ENCODE measurements around the gene CEP68.
"Not testable (repeated sequence)": the region's sequence is repeated elsewhere in the genome, so short reads cannot be mapped to it uniquely, and the experiment has no call there.

Gene CEP68

DNA sequence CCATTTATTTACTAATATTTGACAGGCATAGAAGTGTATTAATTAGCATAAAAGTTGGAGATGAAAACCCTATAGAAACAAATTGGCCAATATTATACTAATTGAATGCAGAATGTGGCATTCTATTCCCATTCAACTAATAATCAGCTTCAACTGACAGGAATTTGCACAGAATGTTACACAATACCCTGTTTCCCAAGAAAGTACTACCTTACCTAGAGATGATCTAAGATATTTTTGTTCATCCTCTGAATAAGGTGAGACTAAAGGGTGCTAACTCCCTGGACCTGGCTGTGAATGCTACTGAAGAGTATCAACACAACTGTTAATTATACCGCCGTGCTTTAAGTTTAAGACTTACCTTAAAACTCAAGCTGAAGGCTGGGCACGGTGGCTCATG, 28.9 kb downstream of the CEP68 start:
- no peak for DNase-seq (ENCODE audit: low read depth)

DNA sequence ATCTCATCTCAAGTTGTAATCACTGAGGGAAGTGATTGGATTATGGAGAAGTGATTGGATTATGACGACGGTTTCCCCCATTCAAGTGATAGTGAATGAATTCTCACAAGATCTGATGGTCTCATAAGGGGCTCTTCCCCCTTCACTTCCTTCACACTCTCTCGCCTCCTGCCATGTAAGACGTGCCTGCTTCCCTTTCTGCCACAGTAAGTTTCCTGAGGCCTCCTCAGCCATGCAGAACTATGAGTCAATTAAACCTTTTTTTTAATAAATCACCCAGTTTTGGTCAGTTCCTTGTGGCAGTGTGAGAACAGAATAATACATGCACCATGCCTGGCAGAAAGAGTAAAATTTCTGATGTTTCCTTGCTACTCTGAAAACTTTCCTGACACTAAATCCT, 36.6 kb downstream of the CEP68 start:
- no peak for DNase-seq (ENCODE audit: low read depth)

DNA sequence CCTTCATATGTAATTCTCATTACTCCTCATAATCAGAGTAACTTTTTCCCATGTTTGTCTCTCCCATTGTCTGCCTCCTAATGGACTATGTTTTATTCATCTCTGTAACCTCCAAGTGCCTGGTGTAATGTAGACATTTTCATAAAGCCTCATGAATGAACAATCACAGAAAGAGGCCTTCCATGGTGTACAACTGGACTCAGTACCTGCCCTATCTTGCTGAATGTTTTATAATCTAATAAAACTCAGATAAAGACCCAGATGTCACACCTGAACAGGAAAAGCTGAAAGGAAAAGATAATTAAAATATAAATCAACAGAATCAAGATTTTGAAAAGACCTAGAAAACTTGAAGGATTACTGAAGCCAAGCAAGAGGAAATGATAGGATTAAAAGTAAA, 37.0 kb downstream of the CEP68 start:
- no peak for DNase-seq (ENCODE audit: low read depth)

DNA sequence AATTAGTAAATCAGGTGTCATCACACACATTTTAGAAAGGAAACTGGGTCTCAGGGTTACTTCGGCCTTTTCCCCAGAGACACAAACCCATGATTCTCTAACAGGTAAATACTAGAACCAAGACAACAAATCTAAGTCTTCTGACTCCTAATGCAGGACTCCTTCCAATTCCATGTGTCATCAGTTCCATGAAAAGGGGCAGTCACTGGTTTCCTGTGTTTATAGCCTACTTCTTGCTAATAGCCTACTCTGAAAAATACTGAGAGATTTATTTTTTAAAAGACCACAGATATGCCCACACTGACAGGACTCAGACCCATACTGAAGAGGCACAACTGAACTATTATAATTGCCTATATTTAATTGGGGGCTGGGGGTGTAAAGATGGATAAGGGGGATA, 40.7 kb downstream of the CEP68 start:
- no peak for DNase-seq (ENCODE audit: low read depth)

DNA sequence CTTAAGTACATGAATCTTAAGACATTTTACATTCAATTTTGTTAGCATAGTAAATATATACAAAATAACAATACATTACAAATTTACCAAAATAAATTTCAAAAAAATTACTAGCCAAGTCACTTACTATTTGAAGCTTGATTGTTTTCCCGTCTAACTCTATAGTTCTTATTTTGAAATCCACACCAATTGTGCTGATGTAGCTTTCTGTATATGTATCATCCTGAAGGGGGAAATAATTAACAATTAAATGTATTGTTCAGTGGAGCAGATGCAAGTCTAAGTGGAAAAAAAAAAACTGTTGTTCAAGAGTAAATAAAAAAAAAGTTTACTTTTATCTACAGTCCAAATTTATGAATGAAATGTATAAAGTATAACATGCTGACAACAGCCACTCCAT, 41.6 kb downstream of the CEP68 start:
- no peak for DNase-seq (ENCODE audit: low read depth)

DNA sequence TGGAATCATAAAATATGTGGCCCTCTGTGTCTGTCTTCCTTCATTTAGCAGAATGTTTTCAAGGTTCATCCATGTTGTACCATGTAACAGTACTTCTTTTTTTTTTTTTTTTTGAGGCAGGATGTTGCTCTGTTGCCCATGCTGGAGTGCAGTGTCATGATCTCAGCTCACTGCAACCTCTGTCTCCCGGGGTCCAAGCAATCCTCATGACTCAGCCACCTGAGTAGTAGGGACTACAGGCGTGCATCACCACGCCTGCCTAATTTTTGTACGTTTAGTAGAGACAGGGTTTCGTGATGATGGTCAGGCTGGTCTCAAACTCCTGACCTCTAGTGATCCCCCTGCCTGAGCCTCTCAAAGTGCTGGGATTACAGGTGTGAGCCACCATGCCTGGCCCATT, 42.5 kb downstream of the CEP68 start:
- DNase-seq (ENCODE audit: low read depth) = no peak

DNA sequence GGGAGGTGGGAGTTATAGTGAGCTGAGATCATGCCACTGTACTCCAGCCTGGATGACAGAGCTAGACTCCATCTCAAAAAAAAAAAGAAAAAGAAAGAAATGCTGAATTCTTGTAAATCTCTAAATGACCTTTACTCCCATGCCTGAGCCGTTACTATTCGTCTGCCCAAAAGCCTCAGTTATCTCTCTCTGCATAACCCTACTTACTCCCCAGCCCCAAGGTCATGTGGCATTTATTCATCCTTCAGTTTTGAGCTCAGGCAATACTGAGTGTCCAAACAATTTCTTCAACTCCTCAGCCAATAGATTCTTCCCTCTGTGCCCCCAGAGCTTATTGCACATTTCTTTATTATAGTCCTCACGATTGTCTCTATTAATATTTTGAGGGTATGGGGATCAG, 44.9 kb downstream of the CEP68 start:
- no peak for DNase-seq (ENCODE audit: low read depth)

DNA sequence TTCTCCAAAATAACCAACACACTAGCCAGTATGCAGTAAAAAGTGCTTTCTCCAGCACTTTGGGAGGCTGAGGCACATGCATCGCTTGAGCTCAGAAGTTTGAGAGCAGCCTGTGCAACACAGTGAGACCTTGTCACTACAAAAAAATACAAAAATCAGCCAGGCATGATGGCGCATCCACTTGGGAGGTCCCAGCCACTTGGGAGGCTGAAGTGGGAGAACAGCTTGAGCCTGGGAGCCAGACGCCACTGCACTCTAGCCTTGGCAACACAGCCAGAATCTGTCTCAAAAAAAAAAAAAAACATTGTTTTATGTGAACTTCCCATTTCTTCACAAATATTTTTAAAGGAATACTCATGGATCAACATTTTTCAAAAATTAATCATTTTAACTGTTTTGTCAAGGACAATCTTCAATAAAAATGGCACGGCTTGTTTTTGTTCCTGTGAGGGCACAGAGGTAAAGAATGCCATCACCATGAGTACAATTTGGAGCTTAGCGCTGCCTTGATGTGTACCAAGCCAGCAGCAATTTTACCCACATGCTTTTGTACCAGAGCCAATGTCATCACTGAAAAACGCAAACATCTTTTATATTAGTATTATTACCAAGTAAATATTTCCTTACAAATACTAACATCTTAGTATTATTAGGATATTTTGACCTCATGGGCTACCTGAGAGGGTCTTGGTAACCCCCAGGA, 46.9 kb downstream of the CEP68 start:
- no peak for DNase-seq (ENCODE audit: low read depth)

DNA sequence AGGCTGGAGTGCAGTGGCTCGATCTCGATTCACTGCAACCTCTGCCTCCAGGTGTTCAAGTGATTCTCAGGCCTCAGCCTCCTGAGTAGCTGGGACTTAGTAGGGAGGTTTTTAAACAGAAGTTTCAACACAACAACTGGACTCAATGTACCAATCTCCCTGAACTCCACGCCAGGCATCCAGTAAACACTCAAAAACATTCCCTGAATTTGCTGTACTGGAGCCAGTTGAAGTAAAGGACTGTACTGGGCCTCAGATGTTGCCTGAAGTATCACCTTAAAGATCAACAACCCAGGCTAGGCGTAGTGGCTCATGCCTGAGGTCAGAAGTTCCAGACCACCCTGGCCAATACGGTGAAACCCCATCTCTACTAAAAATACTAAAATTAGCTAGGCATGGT, 51.3 kb downstream of the CEP68 start:
- no peak for DNase-seq (ENCODE audit: low read depth)

DNA sequence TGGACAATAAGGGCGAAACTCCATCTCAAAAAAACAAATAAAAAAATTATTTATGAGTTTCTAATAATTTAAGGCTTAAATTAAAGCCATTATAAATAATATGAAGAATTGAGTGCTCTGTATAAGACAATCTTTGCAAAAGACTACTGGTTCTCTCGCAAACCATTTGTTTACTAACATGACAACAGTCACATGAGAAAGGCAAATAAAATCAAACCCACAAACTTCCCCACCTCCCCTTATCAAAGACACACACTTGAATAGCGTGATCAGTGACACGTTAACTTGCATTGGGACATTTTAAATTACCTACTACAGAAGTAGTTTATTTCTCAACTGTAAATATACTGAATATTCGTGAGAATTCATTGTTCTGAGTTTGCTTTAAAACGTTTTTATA, 52.6 kb downstream of the CEP68 start:
- DNase-seq (ENCODE audit: low read depth) = no peak

DNA sequence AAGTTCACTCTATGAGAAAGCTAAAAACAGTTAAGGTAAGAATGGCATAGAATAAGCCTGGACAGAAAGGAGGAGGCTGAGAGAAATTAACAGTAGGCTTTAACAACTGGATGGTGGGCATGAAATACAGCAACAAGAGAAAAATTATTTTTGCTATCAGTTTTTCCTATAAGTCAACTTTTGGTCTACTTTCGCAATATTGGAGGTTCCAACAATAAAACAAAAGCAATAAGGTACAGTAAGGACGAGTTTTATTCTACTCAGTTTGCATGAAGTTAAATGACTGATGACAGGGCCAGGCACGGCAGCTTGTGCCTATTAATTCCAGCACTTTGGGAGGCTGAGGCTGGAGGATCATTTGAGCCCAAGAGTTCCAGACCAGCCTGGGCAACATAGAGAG, 56.4 kb downstream of the CEP68 start:
- no peak for DNase-seq (ENCODE audit: low read depth)

DNA sequence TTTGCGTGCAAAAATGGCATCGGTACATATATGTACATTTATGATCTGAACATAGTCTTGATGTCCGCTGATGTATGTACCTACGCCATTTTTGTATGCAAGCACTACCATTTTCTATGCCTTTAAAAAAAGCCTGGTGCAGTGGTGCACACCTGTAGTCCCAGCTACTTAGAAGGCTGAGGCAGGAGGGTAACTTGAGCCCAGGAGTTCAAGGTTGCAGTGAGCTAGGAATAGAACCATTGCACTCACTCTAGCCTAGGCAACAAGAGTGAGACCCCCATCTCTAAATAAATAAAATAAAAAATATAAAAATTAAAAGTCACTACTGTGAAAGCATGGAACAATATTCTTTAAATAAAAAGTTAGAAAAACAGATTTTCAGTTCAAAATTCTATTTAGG, 57.0 kb downstream of the CEP68 start:
- no peak for DNase-seq (ENCODE audit: low read depth)

DNA sequence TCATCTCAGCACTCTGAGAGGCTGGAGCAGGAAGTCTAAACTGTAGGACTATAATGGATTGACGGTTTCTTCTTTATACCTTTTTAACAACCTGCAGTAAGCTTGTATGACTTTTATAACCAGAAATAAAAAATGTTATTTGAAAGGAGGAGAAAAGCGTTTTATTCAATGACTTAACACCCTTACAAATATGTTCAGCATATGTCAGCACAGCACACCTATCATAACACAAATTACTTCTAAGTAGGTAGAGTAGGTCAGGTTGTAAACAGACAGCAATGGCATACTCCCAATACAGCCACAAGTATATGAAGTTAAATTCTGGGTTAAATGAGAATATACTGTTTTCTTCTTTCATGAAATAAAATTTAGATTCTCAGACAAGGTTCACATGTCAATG, 57.6 kb downstream of the CEP68 start:
- DNase-seq (ENCODE audit: low read depth) = no peak

DNA sequence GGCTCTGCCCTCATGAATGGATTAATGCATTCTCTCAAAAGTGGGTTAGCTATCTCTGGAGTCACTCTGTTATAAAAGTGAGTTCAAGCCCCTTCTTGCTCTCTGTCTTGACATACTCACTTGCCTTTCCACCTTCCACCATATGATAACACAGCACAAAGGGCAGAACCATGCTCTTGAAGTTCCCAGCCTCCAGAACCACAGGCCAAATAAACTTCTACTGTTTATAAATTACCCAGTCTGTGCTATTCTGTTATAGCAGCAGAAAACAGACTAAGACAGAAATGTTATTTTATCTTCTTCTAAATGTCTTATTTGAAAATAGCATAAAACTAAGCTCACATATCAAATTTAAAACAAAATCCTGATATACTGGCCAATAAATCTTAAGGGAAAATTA, 58.7 kb downstream of the CEP68 start:
- DNase-seq (ENCODE audit: low read depth) = no peak

DNA sequence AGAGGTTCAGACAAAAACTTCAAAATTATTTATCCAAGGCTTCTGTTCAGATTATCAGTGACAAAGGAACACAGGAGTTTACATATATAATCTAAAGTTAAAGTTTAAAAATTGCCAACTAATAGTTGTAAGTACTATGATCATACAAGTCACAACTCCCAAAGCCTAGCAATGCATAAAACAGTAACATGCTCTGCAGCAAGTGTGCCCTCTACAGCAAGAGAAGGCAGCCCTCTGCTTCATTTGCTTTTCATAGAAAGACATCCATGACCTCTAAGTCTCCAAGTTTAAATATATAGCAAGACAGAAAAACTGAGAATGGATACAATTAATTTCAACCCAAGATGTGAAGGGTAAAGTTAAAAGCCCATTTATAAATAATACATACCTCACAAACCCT, 60.4 kb downstream of the CEP68 start:
- no peak for DNase-seq (ENCODE audit: low read depth)

DNA sequence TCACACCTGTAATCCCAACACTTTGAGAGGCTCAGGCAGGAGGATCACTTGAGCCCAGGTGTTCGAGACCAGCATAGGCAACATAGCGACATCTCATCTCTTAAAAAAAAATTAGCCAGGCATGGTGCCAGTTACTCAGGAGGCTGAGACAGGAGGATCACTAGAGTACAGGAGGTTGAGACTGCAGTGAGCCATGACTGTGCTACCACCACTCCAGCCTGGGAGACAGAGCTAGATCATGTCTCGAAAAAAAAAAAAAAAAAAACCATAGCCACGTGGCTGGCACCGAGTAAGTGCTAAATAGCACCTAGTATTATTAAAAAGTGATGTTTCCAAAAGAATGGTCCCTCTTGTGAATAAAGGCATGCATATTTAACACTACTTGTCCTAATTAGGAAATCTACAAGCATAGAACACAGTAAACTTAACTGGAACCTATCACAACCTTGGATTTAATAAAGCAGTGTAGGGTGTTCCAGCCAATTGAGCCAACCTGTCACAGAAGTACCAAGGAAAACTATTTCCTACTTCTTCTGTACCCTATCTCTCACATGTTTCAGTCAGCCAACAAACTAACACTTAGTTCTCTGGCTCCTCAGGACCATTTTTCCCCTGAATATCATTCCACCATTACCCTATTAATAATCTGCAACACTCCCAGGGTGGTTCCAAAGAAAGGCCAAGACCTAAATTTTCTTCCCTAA, 64.9 kb downstream of the CEP68 start:
- DNase-seq (ENCODE audit: low read depth) = no peak

DNA sequence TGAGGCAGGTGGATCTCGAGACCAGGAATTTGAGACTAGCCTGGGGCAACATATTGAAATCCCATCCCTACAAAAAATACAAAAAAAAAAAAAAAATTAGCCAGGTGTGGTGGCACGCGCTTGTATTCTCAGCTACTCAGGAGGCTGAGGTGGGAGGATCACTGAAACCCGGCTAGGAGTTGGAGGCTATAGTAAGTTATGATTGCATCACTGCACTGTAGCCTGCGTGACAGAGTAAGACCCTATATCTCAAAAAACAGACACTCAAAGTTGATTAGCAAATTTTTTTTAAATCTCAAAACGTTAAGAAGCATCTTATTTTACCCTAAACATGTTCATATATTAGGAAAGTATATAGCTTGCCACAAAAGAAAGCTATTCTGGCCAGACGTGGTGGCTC, 66.1 kb downstream of the CEP68 start:
- no peak for DNase-seq (ENCODE audit: low read depth)

DNA sequence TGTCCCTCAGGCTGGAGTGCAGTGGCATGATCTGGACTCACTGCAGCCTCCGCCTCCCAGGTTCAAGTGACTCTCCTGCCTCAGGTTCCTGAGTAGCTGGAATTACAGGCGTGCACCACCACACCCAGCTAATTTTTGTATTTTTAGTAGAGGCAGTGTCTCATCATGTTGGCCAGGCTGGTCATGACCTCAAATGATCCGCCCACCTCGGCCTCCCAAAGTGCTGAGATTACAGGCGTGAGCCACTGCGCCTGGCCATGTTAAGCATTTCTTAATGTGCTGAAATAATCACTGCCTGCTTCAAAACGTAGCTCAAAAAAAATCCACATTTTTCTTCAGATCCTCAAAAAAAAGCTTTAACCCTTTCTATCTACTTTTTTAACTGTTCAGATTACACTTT, 69.2 kb downstream of the CEP68 start:
- DNase-seq (ENCODE audit: low read depth) = not testable (repeated sequence)

DNA sequence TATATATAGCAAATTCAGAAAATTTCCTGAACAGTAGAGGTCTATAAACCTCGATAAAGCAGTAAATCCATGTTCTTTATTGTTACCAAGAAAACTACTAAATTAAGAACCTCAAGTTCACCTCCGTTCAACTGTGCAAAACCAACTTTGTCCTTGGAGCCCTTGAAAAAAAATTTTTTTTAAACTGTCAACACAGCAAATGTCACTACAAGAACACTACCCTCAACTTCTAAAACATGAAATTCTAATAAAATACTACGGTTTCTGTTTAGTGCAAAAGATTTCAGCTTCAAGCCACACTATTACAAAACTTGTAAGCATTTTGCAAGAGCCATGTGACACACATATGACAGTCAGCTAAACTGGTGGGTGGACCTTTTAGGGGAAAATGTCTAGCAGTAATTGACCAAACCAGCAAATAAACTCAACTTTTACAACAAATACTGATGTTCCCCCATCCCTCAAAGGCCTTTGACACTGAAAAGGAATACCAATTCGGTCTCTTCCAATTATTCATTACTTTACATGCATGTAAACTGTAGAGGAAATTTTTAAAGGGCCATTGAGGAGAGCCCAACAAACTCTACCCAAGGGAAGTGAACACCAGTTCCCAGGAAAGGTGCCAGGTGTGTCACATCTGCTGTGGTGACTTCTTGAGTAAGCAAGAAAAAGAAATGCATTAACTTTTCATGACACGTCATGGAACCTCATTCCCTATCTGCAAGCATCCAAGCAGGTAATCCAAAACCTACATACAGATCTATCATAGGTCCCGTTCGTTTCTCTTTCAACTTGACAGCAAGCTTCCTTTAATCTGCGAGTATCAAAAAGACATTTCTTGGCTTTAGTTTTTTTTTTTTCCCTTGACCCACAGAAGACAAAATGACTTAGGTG, 72.3 kb downstream of the CEP68 start:
- peak; percentile 29 for DNase-seq (ENCODE audit: low read depth)

DNA sequence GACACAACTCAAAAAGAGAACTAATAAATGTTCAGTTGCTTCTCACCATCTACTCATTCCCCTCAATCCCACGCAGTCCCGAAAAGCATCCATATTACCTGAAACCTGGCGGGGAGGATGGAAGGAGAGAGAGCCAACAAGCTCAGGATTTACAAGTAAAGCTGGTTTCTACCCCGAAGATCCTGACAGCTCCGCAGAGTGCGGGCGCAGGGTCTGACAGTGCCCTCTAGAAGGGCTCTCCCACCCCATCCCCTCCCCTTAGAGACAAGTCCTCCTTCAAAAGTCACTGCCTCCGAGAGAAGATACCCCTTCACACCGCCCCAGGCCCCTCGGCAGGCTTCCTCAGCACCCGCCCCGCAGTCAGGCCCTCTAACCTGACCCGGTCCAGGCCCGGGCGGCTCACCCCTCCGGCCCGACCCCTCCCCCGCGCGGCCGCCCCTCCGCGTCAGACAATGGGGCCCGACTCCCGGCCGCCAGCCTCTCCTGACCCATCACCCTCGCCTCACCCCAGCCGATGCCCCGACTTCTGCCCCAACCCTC, 73.1 kb downstream of the CEP68 start:
- no peak for DNase-seq (ENCODE audit: low read depth)

DNA sequence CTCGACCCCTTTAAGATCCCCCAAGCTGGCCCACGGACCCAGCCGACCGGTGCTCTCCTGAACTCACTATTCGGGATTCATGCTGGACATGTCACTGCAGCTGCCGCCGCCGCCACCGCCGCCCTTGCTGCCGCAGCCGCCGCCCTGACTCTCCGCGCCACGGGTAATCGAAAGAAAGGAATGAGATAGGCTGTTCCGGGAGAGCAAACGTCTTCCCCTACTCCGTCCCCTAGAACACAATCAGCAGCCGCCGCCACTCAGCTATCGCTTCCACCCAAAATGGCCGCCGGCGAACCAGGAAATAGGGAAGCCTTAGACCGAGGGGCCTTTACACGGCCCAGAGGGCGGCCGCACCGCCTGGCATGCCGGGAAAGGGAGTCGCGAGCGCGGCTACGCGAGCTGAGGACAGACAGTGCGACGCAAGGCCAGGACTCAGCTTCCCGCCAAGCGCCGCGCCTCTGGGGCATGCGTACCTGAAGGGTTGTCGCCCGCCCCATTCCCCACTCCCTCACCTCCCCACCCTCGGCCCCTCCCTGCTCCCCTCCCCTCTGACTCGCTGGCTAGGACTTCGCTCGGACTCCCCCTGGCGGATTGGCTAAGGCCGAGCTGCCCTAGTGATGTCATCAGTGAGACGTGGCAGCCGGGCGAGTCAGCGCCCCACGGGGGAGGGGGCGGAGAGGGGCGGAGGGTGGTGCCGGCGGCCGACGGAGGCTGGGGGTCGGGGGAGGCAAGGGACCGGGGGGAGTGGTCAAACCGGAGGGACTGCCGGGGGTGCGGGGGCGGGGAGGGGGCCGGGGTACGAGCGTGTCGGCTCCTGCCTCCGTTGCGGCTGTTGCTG, 73.8 kb downstream of the CEP68 start, which contains the start of gene RAB1A:
Gene RAB1A, minus strand, starts transcription at position 281 of the 838 bp plus-strand sequence. Its CDS starts 191 bp downstream, at position 90.
- peak; percentile 91 for DNase-seq (ENCODE audit: low read depth)

All from HS-5 (cell line).